OCI-LY7 (cell line): Measurements from ENCODE around the gene SPAST. TPM values are rescaled to one million over a fixed set of nuclear protein-coding genes. Genes with fewer than 3 reads are reported as not detected.
"Not testable (repeated sequence)": the region's sequence is repeated elsewhere in the genome, so short reads cannot be mapped to it uniquely, and the experiment has no call there.

Source experiments
- BruUV-seq: library from RNA; stranded (reverse); fragments of 400-500 nt; replicated peaks from 2 replicates; lab custom pipeline; 2021; lab: Mats Ljungman, UMichigan
- CTCF ChIA-PET: fragments of 300-600 bp; sonication (Branson Sonifier 250); formaldehyde crosslinking; loops from one replicate; lab custom pipeline; 2022; ENCODE audit warnings: antibody characterized with exemption; ENCODE audit not compliant: unreplicated experiment; lab: Charles Lee
- POLR2A ChIA-PET: fragments of 300-600 bp; sonication (Branson Sonifier 250); formaldehyde crosslinking; loops from one replicate; lab custom pipeline; 2022; ENCODE audit warnings: antibody characterized with exemption; lab: Charles Lee
- DNase-seq: peaks from one replicate; pipeline ENCODE4 v3.0.0-alpha.2; 2015; ENCODE audit warnings: low spot score
- H2AFZ ChIP-seq: fragments of 200-600 bp; sonication (generic), shearing (Covaris generic); 2 replicates; pipeline ENCODE4 v1.6.1; 2014; ENCODE audit warnings: mild to moderate bottlenecking, antibody characterized with exemption, low read length, moderate library complexity
- H3K27ac ChIP-seq: fragments of 200-600 bp; sonication (generic); 2 replicates; pipeline ENCODE4 v1.5.1; 2014; ENCODE audit warnings: mixed run types, low read depth, mild to moderate bottlenecking, moderate library complexity, low read length, inconsistent platforms; ENCODE audit not compliant: poor library complexity, severe bottlenecking
- H3K36me3 ChIP-seq: fragments of 200-600 bp; sonication (generic); 2 replicates; pipeline ENCODE4 v1.6.1; 2014; ENCODE audit warnings: mild to moderate bottlenecking, antibody characterized with exemption, low read length, moderate library complexity, mixed read lengths; ENCODE audit not compliant: insufficient read depth
- H3K4me1 ChIP-seq: fragments of 200-600 bp; sonication (generic); 2 replicates; pipeline ENCODE4 v1.5.1; 2014; ENCODE audit warnings: mild to moderate bottlenecking, low read length; ENCODE audit not compliant: insufficient read depth, poor library complexity, severe bottlenecking
- H3K4me2 ChIP-seq: fragments of 200-600 bp; sonication (generic); 2 replicates; pipeline ENCODE4 v1.6.1; 2014; ENCODE audit warnings: mild to moderate bottlenecking, low read length
- H3K4me3 ChIP-seq: fragments of 200-600 bp; sonication (generic); 2 replicates; pipeline ENCODE4 v1.5.1; 2014; ENCODE audit warnings: mild to moderate bottlenecking, low read depth, low read length; ENCODE audit not compliant: poor library complexity, severe bottlenecking
- H3K79me2 ChIP-seq: fragments of 200-600 bp; sonication (generic); 2 replicates; pipeline ENCODE4 v1.6.1; 2016; ENCODE audit warnings: low read depth, mild to moderate bottlenecking, low read length, moderate library complexity, mixed read lengths; ENCODE audit not compliant: insufficient read depth
- H3K9me2 ChIP-seq: fragments of 200-600 bp; sonication (generic); 2 replicates; pipeline ENCODE4 v1.6.1; 2016; ENCODE audit warnings: mild to moderate bottlenecking, low read length, mixed read lengths; ENCODE audit not compliant: insufficient read depth
- H3K9me3 ChIP-seq: fragments of 200-600 bp; sonication (generic); 2 replicates; pipeline ENCODE4 v1.6.1; 2014; ENCODE audit warnings: mild to moderate bottlenecking, mixed run types, low read length, mixed read lengths
- H4K20me1 ChIP-seq: fragments of 200-600 bp; sonication (generic); 2 replicates; pipeline ENCODE4 v1.6.1; 2014; ENCODE audit warnings: mild to moderate bottlenecking, antibody characterized with exemption, low read length, moderate library complexity, mixed read lengths; ENCODE audit not compliant: insufficient read depth
- CTCF ChIP-seq: fragments of 200-600 bp; sonication (generic); conservative IDR thresholded peaks from 2 replicates; pipeline ENCODE4 v1.5.1; 2014; ENCODE audit warnings: mild to moderate bottlenecking, antibody characterized with exemption, low read length, moderate library complexity, mixed read lengths
- EZH2phosphoT487 ChIP-seq: fragments of 200-600 bp; sonication (generic); IDR thresholded peaks from 2 replicates; pipeline ENCODE4 v1.6.1; 2018; ENCODE audit warnings: low read depth, borderline replicate concordance, mild to moderate bottlenecking, mixed run types, antibody characterized with exemption, low read length, moderate library complexity, mixed read lengths
- intact Hi-C: fragments of 100-400 bp; cut with micrococcal nuclease; formaldehyde crosslinking; loops from one replicate; pipeline ENCODE4 v1.10.0; 2022; ENCODE audit not compliant: unreplicated experiment
- total RNA-seq, 2 experiments: library from RNA; depleted of rRNA in 1 of 2; stranded (reverse); fragments of >200 nt in 1 of 2; shearing (Covaris generic) in 1 of 2; gene quantifications; 2 replicates each; pipeline ENCODE4 v1.2.3, GENCODE V29; 2014 to 2022

Gene SPAST
- total RNA-seq, 2 experiments from 2014 or later: 26.4 to 30.0 TPM

GRCh38 chr2:32129086-32129485 is 65.7 kb downstream of the SPAST start:
- Histone ChIP-seq H3K9me3 (no peaks in the 10 kb centered on the region), H3K27ac (no peak overlapping the region), H2AFZ (no peak overlapping the region), H3K4me1 (no peaks in the 10 kb centered on the region), H4K20me1 (no peaks in the 10 kb centered on the region), H3K4me2 (no peak overlapping the region), H3K79me2 (no peaks in the 10 kb centered on the region), H3K36me3 (peaks cover 53% of the 10 kb centered on the region), H3K9me2 (no peaks in the 10 kb centered on the region), H3K4me3 (no peak overlapping the region)
- TF ChIP-seq CTCF: no peak
- ChIA-PET POLR2A (no interaction called here), CTCF (no interaction called here)
- intact Hi-C loops: no loop called here
- no TSS peak for BruUV-seq
- no peak for DNase-seq

GRCh38 chr2:32135409-32135808 is 72.1 kb downstream of the SPAST start:
- intact Hi-C loops: no loop called here
- Histone ChIP-seq H4K20me1 (no peaks in the 10 kb centered on the region), H3K4me2 (no peak overlapping the region), H3K36me3 (peaks cover 48% of the 10 kb centered on the region), H3K79me2 (no peaks in the 10 kb centered on the region), H3K4me1 (no peaks in the 10 kb centered on the region), H3K4me3 (no peak overlapping the region), H3K9me2 (no peaks in the 10 kb centered on the region), H2AFZ (no peak overlapping the region), H3K27ac (no peak overlapping the region), H3K9me3 (no peaks in the 10 kb centered on the region)
- TF ChIP-seq CTCF: peak; percentile 67
- TF ChIP-seq EZH2phosphoT487: no peak
- CTCF ChIA-PET: no interaction called here
- DNase-seq: peak; percentile 50
- POLR2A ChIA-PET: no interaction called here
- no TSS peak for BruUV-seq

DNA sequence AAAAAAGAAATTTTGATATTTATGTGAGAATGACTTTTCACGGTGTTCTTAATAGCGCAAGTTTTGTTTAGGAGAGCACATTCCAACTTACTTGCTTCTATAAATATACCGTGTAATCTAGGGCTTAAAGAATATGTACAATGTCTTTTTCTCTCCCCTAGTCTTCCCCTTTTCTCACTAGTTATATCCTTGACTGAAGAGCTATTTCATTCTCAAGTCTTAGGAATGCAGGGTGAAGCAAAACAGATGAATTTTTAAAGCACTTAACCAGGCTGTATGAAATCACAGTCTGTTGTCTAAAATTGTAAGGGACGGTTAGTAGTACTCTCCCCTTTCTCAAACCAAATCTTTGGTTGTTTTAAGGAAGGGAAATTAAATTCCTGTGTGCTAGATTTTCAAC is 72.7 kb downstream of the SPAST start:
- no TSS peak for BruUV-seq
- Histone ChIP-seq H2AFZ (no peak overlapping the region), H3K4me2 (no peak overlapping the region), H3K27ac (no peak overlapping the region), H3K4me1 (no peaks in the 10 kb centered on the region), H3K36me3 (peaks cover 44% of the 10 kb centered on the region), H3K9me2 (no peaks in the 10 kb centered on the region), H3K4me3 (no peak overlapping the region), H3K79me2 (no peaks in the 10 kb centered on the region), H4K20me1 (no peaks in the 10 kb centered on the region), H3K9me3 (no peaks in the 10 kb centered on the region)
- DNase-seq: no peak
- ChIA-PET POLR2A (interaction anchor here (0.7 kb wide), 2 partner anchors 168 to 1875 kb away, joined by 3 to 4 read pairs; no protein-coding TSS in a partner anchor), CTCF (no interaction called here)
- TF ChIP-seq EZH2phosphoT487 (no peak), CTCF (no peak)
- intact Hi-C loops: no loop called here

GRCh38 chr2:32151544-32151943 is 88.2 kb downstream of the SPAST start:
- intact Hi-C loops, H2AFZ ChIP-seq, H3K9me2 ChIP-seq, H3K79me2 ChIP-seq, H3K4me3 ChIP-seq, H3K27ac ChIP-seq, H3K4me1 ChIP-seq, DNase-seq, H3K4me2 ChIP-seq, H3K9me3 ChIP-seq, CTCF ChIA-PET, H4K20me1 ChIP-seq, BruUV-seq: not testable (repeated sequence)
- POLR2A ChIA-PET: interaction anchor here (1.9 kb wide), 1 partner anchor 11 kb away, joined by 7 read pairs; no protein-coding TSS in a partner anchor
- peaks cover 51% of the 10 kb centered on the region for H3K36me3 ChIP-seq
